IMR-90 (cell line): Measurements from ENCODE around the gene NEUROD4. TPM values are rescaled to one million over a fixed set of nuclear protein-coding genes. Genes with fewer than 3 reads are reported as not detected.

Experiments used
- ATAC-seq: fragments of 200-7000 bp; cut with Tn5 transposase; 2 replicates; pipeline ENCODE4 v1.9.1; 2020; ENCODE audit warnings: low read depth, mild to moderate bottlenecking, moderate library complexity
- BruUV-seq: library from RNA; stranded (reverse); fragments of 400-500 nt; replicated peaks from 2 replicates; lab custom pipeline; 2021; lab: Mats Ljungman, UMichigan
- CTCF ChIA-PET: fragments of 300-600 bp; formaldehyde crosslinking; extraction: SDS; loops from one replicate; lab custom pipeline; 2021; ENCODE audit warnings: antibody characterized with exemption; lab: Yijun Ruan, JAX
- POLR2A ChIA-PET: fragments of 300-600 bp; sonication (Branson Sonifier 250); formaldehyde crosslinking; loops from one replicate; lab custom pipeline; 2022; ENCODE audit warnings: antibody characterized with exemption; ENCODE audit not compliant: unreplicated experiment; lab: Charles Lee
- DNase-seq: peaks from one replicate; pipeline ENCODE4 v3.0.0; 2013
- H2AFZ ChIP-seq: replicated peaks from 2 replicates; pipeline ENCODE3; 2013; ENCODE audit warnings: low read length, mild to moderate bottlenecking; ENCODE audit not compliant: poor library complexity
- H2AK5ac ChIP-seq: 2 replicates; pipeline ENCODE4 v1.6.1; 2013; ENCODE audit warnings: low read depth, low read length, inconsistent platforms
- H2AK9ac ChIP-seq: replicated peaks from 2 replicates; pipeline ENCODE3; 2013; ENCODE audit warnings: mild to moderate bottlenecking, low read depth, low read length, moderate library complexity; ENCODE audit not compliant: poor library complexity
- H2BK120ac ChIP-seq: 2 replicates; pipeline ENCODE4 v1.6.1; 2013; ENCODE audit warnings: low read depth, low read length, inconsistent platforms
- H2BK15ac ChIP-seq: 3 replicates; pipeline ENCODE4 v1.6.1; 2013; ENCODE audit warnings: low read depth, low read length, inconsistent platforms
- H2BK20ac ChIP-seq: 2 replicates; pipeline ENCODE4 v1.6.1; 2013; ENCODE audit warnings: low read depth, mild to moderate bottlenecking, inconsistent platforms, low read length, moderate library complexity
- H2BK5ac ChIP-seq: 2 replicates; pipeline ENCODE4 v1.6.1; 2013; ENCODE audit warnings: mild to moderate bottlenecking, low read depth, low read length, inconsistent platforms; ENCODE audit not compliant: poor library complexity, severe bottlenecking
- H3K14ac ChIP-seq: replicated peaks from 2 replicates; pipeline ENCODE4 v1.6.1; 2013; ENCODE audit warnings: low read depth, low read length, inconsistent platforms
- H3K18ac ChIP-seq: 2 replicates; pipeline ENCODE4 v1.6.1; 2013; ENCODE audit warnings: low read depth, low read length, control low read depth
- H3K23ac ChIP-seq: 2 replicates; pipeline ENCODE4 v1.6.1; 2013; ENCODE audit warnings: low read depth, low read length, inconsistent platforms
- H3K27ac ChIP-seq: 2 replicates; pipeline ENCODE4 v1.5.1; 2013; ENCODE audit warnings: mild to moderate bottlenecking, control low read depth, low read length; ENCODE audit not compliant: insufficient read depth
- H3K27me3 ChIP-seq: 2 replicates; pipeline ENCODE4 v1.6.1; 2013; ENCODE audit warnings: low read length; ENCODE audit not compliant: control insufficient read depth, insufficient read depth
- H3K36me3 ChIP-seq: 2 replicates; pipeline ENCODE4 v1.6.1; 2013; ENCODE audit warnings: low read length, mixed read lengths; ENCODE audit not compliant: control insufficient read depth, insufficient read depth
- H3K4ac ChIP-seq: 2 replicates; pipeline ENCODE4 v1.6.1; 2013; ENCODE audit warnings: low read depth, low read length, inconsistent platforms
- H3K4me1 ChIP-seq: 2 replicates; pipeline ENCODE4 v1.6.1; 2013; ENCODE audit warnings: low read length, mixed read lengths; ENCODE audit not compliant: control insufficient read depth, insufficient read depth
- H3K4me2 ChIP-seq: 2 replicates; pipeline ENCODE4 v1.6.1; 2013; ENCODE audit warnings: low read depth, mild to moderate bottlenecking, control low read depth, low read length, moderate library complexity
- H3K4me3 ChIP-seq: 2 replicates; pipeline ENCODE4 v1.5.1; 2013; ENCODE audit warnings: low read depth, mild to moderate bottlenecking, control low read depth, low read length, moderate library complexity; ENCODE audit not compliant: insufficient read depth
- H3K56ac ChIP-seq: 2 replicates; pipeline ENCODE4 v1.6.1; 2013; ENCODE audit warnings: low read length, inconsistent platforms; ENCODE audit not compliant: insufficient read depth; ENCODE audit errors: extremely low read depth
- H3K79me1 ChIP-seq, 2 experiments: 2 replicates each; pipeline ENCODE4 v1.6.1; 2013; ENCODE audit warnings: low read length in 2 of 2, inconsistent platforms in 1 of 2, low read depth in 1 of 2
- H3K9ac ChIP-seq: 2 replicates; pipeline ENCODE4 v1.6.1; 2013; ENCODE audit warnings: low read depth, low read length, control low read depth
- H3K9me1 ChIP-seq: 2 replicates; pipeline ENCODE4 v1.6.1; 2013; ENCODE audit warnings: low read length, inconsistent platforms; ENCODE audit not compliant: insufficient read depth
- H3K9me3 ChIP-seq: 2 replicates; pipeline ENCODE4 v1.6.1; 2013; ENCODE audit warnings: low read length; ENCODE audit not compliant: control insufficient read depth, insufficient read depth
- H4K20me1 ChIP-seq: 2 replicates; pipeline ENCODE4 v1.6.1; 2013; ENCODE audit warnings: low read length, inconsistent platforms; ENCODE audit not compliant: insufficient read depth
- H4K5ac ChIP-seq: 2 replicates; pipeline ENCODE4 v1.6.1; 2013; ENCODE audit warnings: mild to moderate bottlenecking, low read depth, low read length, control low read depth
- H4K8ac ChIP-seq, 2 experiments: 2 replicates each; pipeline ENCODE4 v1.6.1; 2013; ENCODE audit warnings: low read depth in 2 of 2, low read length in 2 of 2, control low read depth in 1 of 2, inconsistent platforms in 1 of 2
- H4K91ac ChIP-seq: 2 replicates; pipeline ENCODE4 v1.6.1; 2013; ENCODE audit warnings: low read depth, low read length, inconsistent platforms; ENCODE audit not compliant: insufficient read depth
- BHLHE40 ChIP-seq: fragments of 150-350 bp; IDR thresholded peaks from 2 replicates; pipeline ENCODE4 v1.6.1; 2016; ENCODE audit warnings: mild to moderate bottlenecking, low read depth, low read length
- CEBPB ChIP-seq: IDR thresholded peaks from 2 replicates; pipeline ENCODE4 v1.6.1; 2012; ENCODE audit warnings: low read depth, low read length, improper control_type of control experiment
- CHD1 ChIP-seq: IDR thresholded peaks from 2 replicates; pipeline ENCODE4 v1.6.1; 2012; ENCODE audit warnings: low read depth, low read length, improper control_type of control experiment
- FOS ChIP-seq: fragments of 150-350 bp; IDR thresholded peaks from 2 replicates; pipeline ENCODE4 v1.6.1; 2016; ENCODE audit warnings: low read depth, low read length
- MAFK ChIP-seq: IDR thresholded peaks from 2 replicates; pipeline ENCODE4 v1.6.1; 2012; ENCODE audit warnings: low read depth, low read length, improper control_type of control experiment
- MAZ ChIP-seq: IDR thresholded peaks from 2 replicates; pipeline ENCODE4 v1.6.1; 2012; ENCODE audit warnings: low read depth, mild to moderate bottlenecking, low read length, improper control_type of control experiment, moderate library complexity, borderline replicate concordance
- MXI1 ChIP-seq: IDR thresholded peaks from 2 replicates; pipeline ENCODE4 v1.6.1; 2012; ENCODE audit warnings: low read depth, mild to moderate bottlenecking, low read length, moderate library complexity, borderline replicate concordance
- NFE2L2 ChIP-seq: fragments of 150-350 bp; IDR thresholded peaks from 2 replicates; pipeline ENCODE4 v1.6.1; 2016; ENCODE audit warnings: low read depth, mild to moderate bottlenecking, low read length
- POLR2A ChIP-seq: IDR thresholded peaks from 2 replicates; pipeline ENCODE4 v1.6.1; 2012; ENCODE audit warnings: mild to moderate bottlenecking, low read depth, low read length
- RAD21 ChIP-seq: IDR thresholded peaks from 2 replicates; pipeline ENCODE4 v1.6.1; 2012; ENCODE audit warnings: low read length, improper control_type of control experiment
- RCOR1 ChIP-seq: IDR thresholded peaks from 2 replicates; pipeline ENCODE4 v1.6.1; 2012; ENCODE audit warnings: mild to moderate bottlenecking, low read length, improper control_type of control experiment; ENCODE audit not compliant: insufficient replicate concordance
- RFX5 ChIP-seq: IDR thresholded peaks from 2 replicates; pipeline ENCODE4 v1.8.0; 2012; ENCODE audit warnings: low read depth, mild to moderate bottlenecking, low read length, moderate library complexity
- SMC3 ChIP-seq: fragments of 150-350 bp; IDR thresholded peaks from 2 replicates; pipeline ENCODE4 v1.6.1; 2016; ENCODE audit warnings: low read depth, mild to moderate bottlenecking, antibody characterized with exemption, low read length, moderate library complexity
- WGBS, 2 experiments: methylation state at CpG; one replicate each; pipeline versions ENCODE4 v1.1.5 to v1.1.7; 2013; ENCODE audit warnings: missing lambda C conversion rate in 2 of 2; ENCODE audit not compliant: insufficient read length in 1 of 2; ENCODE audit errors: extremely low coverage in 2 of 2; 5-methylcytosine and 5-hydroxymethylcytosine counted together
- dilution Hi-C: fragments of 300-500 bp; cut with HindIII; formaldehyde crosslinking; loops from one replicate; pipeline ENCODE4 v1.14.3; 2018; ENCODE audit warnings: low sequenced_read_pairs; ENCODE audit not compliant: unreplicated experiment
- in situ Hi-C: fragments of 300-500 bp; cut with MboI; formaldehyde crosslinking; loops from 3 replicates; pipeline ENCODE4 v1.14.3; 2019; ENCODE audit warnings: low sequenced_read_pairs, inconsistent platforms, mixed read lengths
- intact Hi-C: fragments of 100-400 bp; cut with micrococcal nuclease; formaldehyde crosslinking; loops from 2 replicates; pipeline ENCODE4 v1.10.0; 2022
- polyA plus RNA-seq, 3 experiments: library from polyadenylated mRNA; depleted of rRNA; stranded (reverse); fragments of >200 nt; gene quantifications; 2 replicates each; pipeline ENCODE4 v1.2.3, GENCODE V29; 2012; ENCODE audit warnings: low replicate concordance in 1 of 3
- total RNA-seq: library from RNA; depleted of rRNA; stranded (reverse); fragments of >200 nt; gene quantifications from 2 replicates; pipeline ENCODE4 v1.2.3, GENCODE V29; 2012
- TF ChIP-seq, protein P1 (sequence below): fragments of 150-350 bp; IDR thresholded peaks from 2 replicates; pipeline ENCODE4 v1.6.1; 2017; ENCODE audit warnings: mild to moderate bottlenecking, antibody characterized with exemption, low read length, low read depth
- TF ChIP-seq, protein P2 (sequence below): conservative IDR thresholded peaks from 2 replicates; pipeline ENCODE4 v1.5.1; 2012; ENCODE audit warnings: mild to moderate bottlenecking, low read depth, low read length, improper control_type of control experiment
- TF ChIP-seq, protein P3 (sequence below): fragments of 150-350 bp; IDR thresholded peaks from 2 replicates; pipeline ENCODE4 v1.6.1; 2016; ENCODE audit warnings: low read depth, mild to moderate bottlenecking, low read length, moderate library complexity, borderline replicate concordance

Gene NEUROD4
- total and polyA plus RNA-seq, 2 of the 4 experiments (the other 2 are of a cell fraction) = not detected

- no TSS peak for BruUV-seq
- Histone ChIP-seq H3K27ac (no peak overlapping the region), H3K56ac (no peak overlapping the region), H3K4me2 (no peak overlapping the region), H3K27me3 (no peaks in the 10 kb centered on the region), H3K9me1 (no peaks in the 10 kb centered on the region), H4K8ac (no peak overlapping the region), H2BK120ac (no peak overlapping the region), H2BK5ac (no peak overlapping the region), H4K20me1 (no peaks in the 10 kb centered on the region), H3K4ac (no peak overlapping the region), H4K5ac (no peak overlapping the region), H2AFZ (no peak overlapping the region), H3K9ac (no peak overlapping the region), H3K79me1 (no peaks in the 10 kb centered on the region), H2AK9ac (no peak overlapping the region), H2AK5ac (no peak overlapping the region), H3K9me3 (no peaks in the 10 kb centered on the region), H3K14ac (no peak overlapping the region), H3K23ac (no peak overlapping the region), H2BK15ac (no peak overlapping the region), H3K4me3 (no peak overlapping the region), H3K18ac (no peak overlapping the region), H3K4me1 (no peaks in the 10 kb centered on the region), H3K36me3 (no peaks in the 10 kb centered on the region), H2BK20ac (no peak overlapping the region), H4K91ac (no peak overlapping the region)
- ATAC-seq (peak; percentile 97), DNase-seq (peak; percentile 43)
- intact Hi-C loops = loop anchor here (1.0 kb wide), 1 partner anchor 75 kb away; no protein-coding TSS in a partner anchor
- dilution Hi-C loops = no loop called here
- CTCF ChIA-PET = interaction anchor here (0.6 to 2.5 kb wide), 17 partner anchors 10 to 362 kb away, joined by 3 to 17 read pairs (median 4); no protein-coding TSS in a partner anchor
- 0% methylated on average over 1 of the region's 8 CpGs; no CpG with 5 or more reads in 1 of the 2 experiments for WGBS, 2 experiments
- POLR2A ChIA-PET = no interaction called here
- in situ Hi-C loops = loop anchor here (25.0 kb wide), 1 partner anchor 306 kb away; no protein-coding TSS in a partner anchor
- TF ChIP-seq CHD1 (no peak), RCOR1 (no peak), CEBPB (no peak), FOS (no peak), POLR2A (no peak), RAD21 (0 out of 2 replicates have a peak, but pooled peaks have one; percentile 9), MAZ (no peak), RFX5 (no peak), SMC3 (peak; percentile 34; the same call in 1 of the 2 replicates), MAFK (no peak), NFE2L2 (no peak), BHLHE40 (no peak), MXI1 (no peak)
- TF ChIP-seq, protein P1, sequence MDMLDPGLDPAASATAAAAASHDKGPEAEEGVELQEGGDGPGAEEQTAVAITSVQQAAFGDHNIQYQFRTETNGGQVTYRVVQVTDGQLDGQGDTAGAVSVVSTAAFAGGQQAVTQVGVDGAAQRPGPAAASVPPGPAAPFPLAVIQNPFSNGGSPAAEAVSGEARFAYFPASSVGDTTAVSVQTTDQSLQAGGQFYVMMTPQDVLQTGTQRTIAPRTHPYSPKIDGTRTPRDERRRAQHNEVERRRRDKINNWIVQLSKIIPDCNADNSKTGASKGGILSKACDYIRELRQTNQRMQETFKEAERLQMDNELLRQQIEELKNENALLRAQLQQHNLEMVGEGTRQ = no peak
- TF ChIP-seq, protein P2, sequence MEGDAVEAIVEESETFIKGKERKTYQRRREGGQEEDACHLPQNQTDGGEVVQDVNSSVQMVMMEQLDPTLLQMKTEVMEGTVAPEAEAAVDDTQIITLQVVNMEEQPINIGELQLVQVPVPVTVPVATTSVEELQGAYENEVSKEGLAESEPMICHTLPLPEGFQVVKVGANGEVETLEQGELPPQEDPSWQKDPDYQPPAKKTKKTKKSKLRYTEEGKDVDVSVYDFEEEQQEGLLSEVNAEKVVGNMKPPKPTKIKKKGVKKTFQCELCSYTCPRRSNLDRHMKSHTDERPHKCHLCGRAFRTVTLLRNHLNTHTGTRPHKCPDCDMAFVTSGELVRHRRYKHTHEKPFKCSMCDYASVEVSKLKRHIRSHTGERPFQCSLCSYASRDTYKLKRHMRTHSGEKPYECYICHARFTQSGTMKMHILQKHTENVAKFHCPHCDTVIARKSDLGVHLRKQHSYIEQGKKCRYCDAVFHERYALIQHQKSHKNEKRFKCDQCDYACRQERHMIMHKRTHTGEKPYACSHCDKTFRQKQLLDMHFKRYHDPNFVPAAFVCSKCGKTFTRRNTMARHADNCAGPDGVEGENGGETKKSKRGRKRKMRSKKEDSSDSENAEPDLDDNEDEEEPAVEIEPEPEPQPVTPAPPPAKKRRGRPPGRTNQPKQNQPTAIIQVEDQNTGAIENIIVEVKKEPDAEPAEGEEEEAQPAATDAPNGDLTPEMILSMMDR = peak; percentile 62
- TF ChIP-seq, protein P3, sequence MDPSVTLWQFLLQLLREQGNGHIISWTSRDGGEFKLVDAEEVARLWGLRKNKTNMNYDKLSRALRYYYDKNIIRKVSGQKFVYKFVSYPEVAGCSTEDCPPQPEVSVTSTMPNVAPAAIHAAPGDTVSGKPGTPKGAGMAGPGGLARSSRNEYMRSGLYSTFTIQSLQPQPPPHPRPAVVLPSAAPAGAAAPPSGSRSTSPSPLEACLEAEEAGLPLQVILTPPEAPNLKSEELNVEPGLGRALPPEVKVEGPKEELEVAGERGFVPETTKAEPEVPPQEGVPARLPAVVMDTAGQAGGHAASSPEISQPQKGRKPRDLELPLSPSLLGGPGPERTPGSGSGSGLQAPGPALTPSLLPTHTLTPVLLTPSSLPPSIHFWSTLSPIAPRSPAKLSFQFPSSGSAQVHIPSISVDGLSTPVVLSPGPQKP = no peak
Measured at GRCh38 chr12:55068416-55069010, 48.7 kb downstream of the NEUROD4 start.
